Hepatocyte (in vitro differentiated cells): ENCODE results near the gene TSPYL1. TPM values are rescaled to one million over a fixed set of nuclear protein-coding genes. Genes with fewer than 3 reads are reported as not detected.

Experiments
- DNase-seq: peaks from one replicate; pipeline ENCODE4 v3.0.0-alpha.2; 2016; ENCODE audit warnings: low spot score
- H2AFZ ChIP-seq: fragments of 200-600 bp; sonication (generic); 2 replicates; pipeline ENCODE4 v1.6.0; 2016; ENCODE audit warnings: antibody characterized with exemption, mild to moderate bottlenecking
- H3K27ac ChIP-seq: fragments of 200-600 bp; sonication (generic); 2 replicates; pipeline ENCODE4 v1.5.1; 2016; ENCODE audit warnings: mild to moderate bottlenecking
- H3K27me3 ChIP-seq: fragments of 200-600 bp; sonication (generic); 2 replicates; pipeline ENCODE4 v1.6.1; 2016
- H3K36me3 ChIP-seq: fragments of 200-600 bp; sonication (generic); replicated peaks from 2 replicates; pipeline ENCODE4 v1.5.1; 2016; ENCODE audit warnings: low read depth; ENCODE audit not compliant: insufficient read depth
- H3K4me1 ChIP-seq: fragments of 200-600 bp; sonication (generic); 2 replicates; pipeline ENCODE4 v1.5.1; 2016; ENCODE audit warnings: mild to moderate bottlenecking, moderate library complexity; ENCODE audit not compliant: insufficient read depth
- H3K4me2 ChIP-seq: fragments of 200-600 bp; sonication (generic); 2 replicates; pipeline ENCODE4 v1.6.0; 2016
- H3K4me3 ChIP-seq: fragments of 200-600 bp; sonication (generic); 2 replicates; pipeline ENCODE4 v1.5.1; 2016; ENCODE audit warnings: mild to moderate bottlenecking
- H3K79me2 ChIP-seq: fragments of 200-600 bp; sonication (generic); 2 replicates; pipeline ENCODE4 v1.6.0; 2017; ENCODE audit warnings: mild to moderate bottlenecking
- H3K9me2 ChIP-seq: fragments of 200-600 bp; sonication (generic); replicated peaks from 2 replicates; pipeline ENCODE4 v1.6.0; 2017; ENCODE audit warnings: mild to moderate bottlenecking; ENCODE audit not compliant: insufficient read depth
- H3K9me3 ChIP-seq: fragments of 200-600 bp; sonication (generic); 2 replicates; pipeline ENCODE4 v1.5.1; 2016; ENCODE audit warnings: low read depth, mild to moderate bottlenecking
- H4K20me1 ChIP-seq: fragments of 200-600 bp; sonication (generic); 2 replicates; pipeline ENCODE4 v1.6.0; 2016; ENCODE audit warnings: mild to moderate bottlenecking; ENCODE audit not compliant: insufficient read depth, poor library complexity, severe bottlenecking
- CTCF ChIP-seq: fragments of 200-600 bp; sonication (generic); IDR thresholded peaks from 2 replicates; pipeline ENCODE4 v1.5.1; 2016; ENCODE audit warnings: antibody characterized with exemption, mild to moderate bottlenecking; ENCODE audit not compliant: poor library complexity
- EZH2 ChIP-seq: fragments of 200-600 bp; sonication (generic); IDR thresholded peaks from 2 replicates; pipeline ENCODE4 v1.6.1; 2016; ENCODE audit warnings: antibody characterized with exemption, mild to moderate bottlenecking, borderline replicate concordance
- EZH2phosphoT487 ChIP-seq: fragments of 200-600 bp; sonication (generic); IDR thresholded peaks from one replicate; pipeline ENCODE4 v1.6.1; 2018; ENCODE audit warnings: antibody characterized with exemption, mild to moderate bottlenecking, low read depth, moderate library complexity; ENCODE audit not compliant: unreplicated experiment, severe bottlenecking
- WGBS: methylation state at CpG from one replicate; pipeline ENCODE4 v1.1.6; 2016; ENCODE audit warnings: low lambda C conversion rate; ENCODE audit errors: missing lambda C conversion rate; 5-methylcytosine and 5-hydroxymethylcytosine counted together
- polyA plus RNA-seq: library from polyadenylated mRNA; unstranded; fragments of >200 nt; fragmentation: Nextera tagmentation; extraction: Ambion mirVana; gene quantifications from 2 replicates; pipeline ENCODE4 v1.2.1, GENCODE V29; 2016
- total RNA-seq: library from RNA; depleted of rRNA; stranded (reverse); fragments of >200 nt; gene quantifications from 2 replicates; pipeline ENCODE4 v1.2.3, GENCODE V29; 2014

TSPYL1 gene
- total and polyA plus RNA-seq, 2 experiments from 2014 or later: 32.1 to 85.0 TPM

GRCh38 chr6:116314218-116314617, 34.5 kb upstream of the TSPYL1 start:
- Histone ChIP-seq H3K27me3 (no peaks in the 10 kb centered on the region), H3K9me3 (no peaks in the 10 kb centered on the region), H2AFZ (no peak overlapping the region), H3K4me3 (no peak overlapping the region), H3K4me1 (peaks cover 13% of the 10 kb centered on the region), H3K27ac (no peak overlapping the region), H3K9me2 (no peaks in the 10 kb centered on the region), H3K79me2 (no peaks in the 10 kb centered on the region), H4K20me1 (no peaks in the 10 kb centered on the region), H3K4me2 (no peak overlapping the region), H3K36me3 (no peaks in the 10 kb centered on the region)
- TF ChIP-seq EZH2 (no peak), EZH2phosphoT487 (no peak), CTCF (no peak)
- no peak for DNase-seq

- DNase-seq: no peak
- H3K4me1 ChIP-seq: peaks cover 13% of the 10 kb centered on the region
- no peak overlapping the region for H3K4me3 ChIP-seq
- TF ChIP-seq EZH2 (no peak), CTCF (no peak), EZH2phosphoT487 (no peak)
- no peaks in the 10 kb centered on the region for H4K20me1 ChIP-seq
- no peaks in the 10 kb centered on the region for H3K36me3 ChIP-seq
- 86% methylated on average over 2 of the region's 2 CpGs for WGBS
- no peaks in the 10 kb centered on the region for H3K9me3 ChIP-seq
- no peaks in the 10 kb centered on the region for H3K79me2 ChIP-seq
- H3K27ac ChIP-seq: no peak overlapping the region
- H3K4me2 ChIP-seq: no peak overlapping the region
- no peaks in the 10 kb centered on the region for H3K27me3 ChIP-seq
- no peak overlapping the region for H2AFZ ChIP-seq
- no peaks in the 10 kb centered on the region for H3K9me2 ChIP-seq
Observed at GRCh38 chr6:116313101-116313776, 33.5 kb upstream of the TSPYL1 start.

GRCh38 chr6:116309657-116310056, 29.9 kb upstream of the TSPYL1 start:
- peaks cover 18% of the 10 kb centered on the region for H3K4me1 ChIP-seq
- H3K9me2 ChIP-seq: no peaks in the 10 kb centered on the region
- no peaks in the 10 kb centered on the region for H3K79me2 ChIP-seq
- TF ChIP-seq CTCF (no peak), EZH2phosphoT487 (no peak), EZH2 (no peak)
- no peaks in the 10 kb centered on the region for H3K27me3 ChIP-seq
- no peaks in the 10 kb centered on the region for H3K9me3 ChIP-seq
- H2AFZ ChIP-seq: no peak overlapping the region
- H3K4me2 ChIP-seq: no peak overlapping the region
- DNase-seq: no peak
- H3K4me3 ChIP-seq: no peak overlapping the region
- WGBS: 50% methylated on average over 2 of the region's 2 CpGs
- no peak overlapping the region for H3K27ac ChIP-seq
- H4K20me1 ChIP-seq: no peaks in the 10 kb centered on the region
- H3K36me3 ChIP-seq: no peaks in the 10 kb centered on the region

- TF ChIP-seq CTCF (no peak), EZH2phosphoT487 (no peak), EZH2 (no peak)
- H3K4me3 ChIP-seq: no peak overlapping the region
- H3K27ac ChIP-seq: no peak overlapping the region
Observed at GRCh38 chr6:116309001-116309400, 29.3 kb upstream of the TSPYL1 start.

More at GRCh38 chr6:116309001-116309400, 29.3 kb upstream of the TSPYL1 start:
- Histone ChIP-seq H3K4me1 (peaks cover 18% of the 10 kb centered on the region), H3K4me2 (no peak overlapping the region), H4K20me1 (no peaks in the 10 kb centered on the region), H3K9me3 (no peaks in the 10 kb centered on the region), H3K79me2 (no peaks in the 10 kb centered on the region), H3K9me2 (no peaks in the 10 kb centered on the region), H2AFZ (no peak overlapping the region), H3K36me3 (no peaks in the 10 kb centered on the region), H3K27me3 (no peaks in the 10 kb centered on the region)
- no peak for DNase-seq
